ENCODE measurements around the gene FERMT3. TPM values are rescaled to one million over a fixed set of nuclear protein-coding genes. Genes with fewer than 3 reads are reported as not detected.
"Not testable (repeated sequence)": the region's sequence is repeated elsewhere in the genome, so short reads cannot be mapped to it uniquely, and the experiment has no call there.

FERMT3 gene
- total and polyA plus RNA-seq, 12 donors: 2.3 to 30.8 (median 6.8) TPM

DNA sequence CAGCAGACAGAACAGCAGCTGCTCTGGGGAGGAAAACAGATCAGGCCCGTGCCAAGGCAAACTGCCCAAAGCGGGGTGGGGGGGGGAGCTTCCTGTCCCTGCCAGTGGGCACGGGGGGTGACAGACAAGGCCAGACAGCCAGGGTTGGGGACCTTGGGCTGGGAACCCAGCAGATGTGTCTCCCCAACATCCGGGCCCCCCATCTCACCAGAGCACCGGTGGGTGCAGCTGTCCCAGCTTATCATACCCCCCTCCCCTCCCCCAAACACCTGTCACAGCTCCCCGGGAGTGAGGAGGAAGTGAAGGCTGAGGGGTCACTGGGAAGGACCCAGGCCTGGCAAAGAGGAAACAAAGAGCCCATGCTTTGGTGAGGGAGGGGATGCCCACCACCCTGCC is 38.9 kb downstream of the FERMT3 start:
- intact Hi-C loops (cut with DNase I): loop anchor here in 1 of 10 donors (5.0 kb wide), 1 partner anchor 57 kb away; the partner anchor contains the start of gene CATSPERZ
- ATAC-seq: no peak
- TF ChIP-seq, protein P1, sequence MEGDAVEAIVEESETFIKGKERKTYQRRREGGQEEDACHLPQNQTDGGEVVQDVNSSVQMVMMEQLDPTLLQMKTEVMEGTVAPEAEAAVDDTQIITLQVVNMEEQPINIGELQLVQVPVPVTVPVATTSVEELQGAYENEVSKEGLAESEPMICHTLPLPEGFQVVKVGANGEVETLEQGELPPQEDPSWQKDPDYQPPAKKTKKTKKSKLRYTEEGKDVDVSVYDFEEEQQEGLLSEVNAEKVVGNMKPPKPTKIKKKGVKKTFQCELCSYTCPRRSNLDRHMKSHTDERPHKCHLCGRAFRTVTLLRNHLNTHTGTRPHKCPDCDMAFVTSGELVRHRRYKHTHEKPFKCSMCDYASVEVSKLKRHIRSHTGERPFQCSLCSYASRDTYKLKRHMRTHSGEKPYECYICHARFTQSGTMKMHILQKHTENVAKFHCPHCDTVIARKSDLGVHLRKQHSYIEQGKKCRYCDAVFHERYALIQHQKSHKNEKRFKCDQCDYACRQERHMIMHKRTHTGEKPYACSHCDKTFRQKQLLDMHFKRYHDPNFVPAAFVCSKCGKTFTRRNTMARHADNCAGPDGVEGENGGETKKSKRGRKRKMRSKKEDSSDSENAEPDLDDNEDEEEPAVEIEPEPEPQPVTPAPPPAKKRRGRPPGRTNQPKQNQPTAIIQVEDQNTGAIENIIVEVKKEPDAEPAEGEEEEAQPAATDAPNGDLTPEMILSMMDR (IDR thresholded peaks at IDR 0.05): no peak
- Histone ChIP-seq H3K27ac (peak overlapping the region in 9 of 10 donors; percentile 80 to 96 (median 84)), H3K4me3 (peak overlapping the region; percentile 44 to 89 (median 70)), H3K9me3 (no peaks in the 10 kb centered on the region), H3K27me3 (no peaks in the 10 kb centered on the region), H3K4me1 (peaks cover 17 to 50% (median 41%) of the 10 kb centered on the region in 9 donors), H3K36me3 (peaks cover 0 to 20% (median 0%) of the 10 kb centered on the region in 9 donors)
- peak; percentile 55 to 61 for DNase-seq
- 3 to 7% methylated on average over 6 of the region's 6 CpGs for WGBS, 2 donors

DNA sequence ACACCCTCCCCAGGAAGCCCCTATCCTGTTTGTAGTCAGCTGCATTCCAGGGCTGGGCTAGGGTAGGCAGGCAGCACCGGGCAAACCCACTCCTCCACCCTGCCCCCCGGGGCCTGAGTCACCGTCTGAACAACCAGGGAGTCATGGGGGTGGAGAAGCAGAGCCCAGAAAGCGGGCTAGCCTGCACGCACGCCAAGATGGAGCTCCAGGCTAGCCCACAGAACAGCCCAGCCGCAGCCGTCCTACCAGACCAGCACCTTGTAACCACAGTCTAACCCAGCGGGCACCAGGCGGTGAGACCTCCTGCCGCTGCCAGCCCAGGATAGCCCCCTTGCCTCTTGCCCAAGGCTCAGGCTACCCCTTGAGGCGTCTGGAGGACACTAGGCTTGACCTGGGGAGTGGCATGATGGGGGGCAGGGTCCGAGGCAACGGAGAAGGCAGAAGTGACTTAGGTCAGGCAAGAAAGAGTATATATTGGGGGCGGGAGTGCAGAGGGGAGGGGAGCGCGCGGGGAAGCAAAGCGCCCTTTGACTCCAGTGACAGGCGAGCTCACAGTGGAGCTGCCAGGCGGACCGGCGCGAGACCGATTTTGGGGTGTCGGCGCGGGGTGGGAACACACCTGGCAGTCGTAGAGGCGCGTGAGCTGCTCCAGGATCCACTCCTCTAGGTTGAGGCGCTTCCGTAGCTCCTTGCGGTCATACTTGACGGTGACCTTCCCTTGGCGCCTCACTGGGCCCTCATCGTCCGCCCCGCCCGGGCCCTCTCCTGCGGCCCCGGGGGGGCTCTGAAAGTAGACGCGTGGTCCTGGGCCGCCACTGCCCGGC is 39.5 kb downstream of the FERMT3 start:
- H3K36me3 ChIP-seq: peaks cover 0 to 20% (median 0%) of the 10 kb centered on the region in 9 donors
- peak in 1 of 8 donors; percentile 6 for ATAC-seq
- intact Hi-C loops (cut with DNase I): loop anchor here in 2 of 10 donors (2.0 to 5.0 kb wide), 2 partner anchors 56 to 59 kb away; partner anchors contain the start of genes CATSPERZ (in 1 of the 2) and ESRRA (in 1 of the 2)
- H3K27ac ChIP-seq: peak overlapping the region; percentile 66 to 96 (median 84)
- H3K27me3 ChIP-seq: no peaks in the 10 kb centered on the region
- peak overlapping the region; percentile 44 to 89 (median 70) for H3K4me3 ChIP-seq
- DNase-seq: peak; percentile 67
- TF ChIP-seq, protein P1 (IDR thresholded peaks at IDR 0.05): no peak
- WGBS, 2 donors: 1% methylated on average over 34 to 46 of the region's 46 CpGs
- peaks cover 16 to 54% (median 47%) of the 10 kb centered on the region in 9 donors for H3K4me1 ChIP-seq
- H3K9me3 ChIP-seq: no peaks in the 10 kb centered on the region

DNA sequence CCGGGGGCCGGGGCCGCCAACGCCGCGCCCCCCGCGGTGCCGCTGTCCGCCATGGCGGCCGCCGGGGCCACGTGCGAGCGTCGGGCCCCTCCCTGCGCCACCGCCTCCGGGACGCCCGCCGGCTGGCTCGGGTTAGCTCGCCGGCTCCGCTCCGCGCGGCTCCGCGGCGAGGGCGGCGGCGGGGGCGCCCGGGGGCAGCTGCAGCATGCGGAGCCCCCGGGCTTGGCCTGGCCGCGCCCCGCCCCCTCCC is 40.0 kb downstream of the FERMT3 start:
- Histone ChIP-seq H3K36me3 (peaks cover 0 to 20% (median 0%) of the 10 kb centered on the region in 9 donors), H3K4me1 (peaks cover 16 to 56% (median 47%) of the 10 kb centered on the region in 9 donors), H3K4me3 (peak overlapping the region; percentile 44 to 89 (median 70)), H3K27ac (peak overlapping the region in 9 of 10 donors; percentile 80 to 96 (median 84))
- not testable (repeated sequence) for DNase-seq, ATAC-seq, H3K9me3 ChIP-seq, H3K27me3 ChIP-seq
- intact Hi-C loops (cut with DNase I): loop anchor here in 2 of 10 donors (2.0 to 5.0 kb wide), 2 partner anchors 56 to 58 kb away; partner anchors contain the start of genes CATSPERZ (in 1 of the 2) and ESRRA (in 1 of the 2)
- WGBS, 2 donors: 0% methylated on average over 21 to 43 of the region's 43 CpGs

DNA sequence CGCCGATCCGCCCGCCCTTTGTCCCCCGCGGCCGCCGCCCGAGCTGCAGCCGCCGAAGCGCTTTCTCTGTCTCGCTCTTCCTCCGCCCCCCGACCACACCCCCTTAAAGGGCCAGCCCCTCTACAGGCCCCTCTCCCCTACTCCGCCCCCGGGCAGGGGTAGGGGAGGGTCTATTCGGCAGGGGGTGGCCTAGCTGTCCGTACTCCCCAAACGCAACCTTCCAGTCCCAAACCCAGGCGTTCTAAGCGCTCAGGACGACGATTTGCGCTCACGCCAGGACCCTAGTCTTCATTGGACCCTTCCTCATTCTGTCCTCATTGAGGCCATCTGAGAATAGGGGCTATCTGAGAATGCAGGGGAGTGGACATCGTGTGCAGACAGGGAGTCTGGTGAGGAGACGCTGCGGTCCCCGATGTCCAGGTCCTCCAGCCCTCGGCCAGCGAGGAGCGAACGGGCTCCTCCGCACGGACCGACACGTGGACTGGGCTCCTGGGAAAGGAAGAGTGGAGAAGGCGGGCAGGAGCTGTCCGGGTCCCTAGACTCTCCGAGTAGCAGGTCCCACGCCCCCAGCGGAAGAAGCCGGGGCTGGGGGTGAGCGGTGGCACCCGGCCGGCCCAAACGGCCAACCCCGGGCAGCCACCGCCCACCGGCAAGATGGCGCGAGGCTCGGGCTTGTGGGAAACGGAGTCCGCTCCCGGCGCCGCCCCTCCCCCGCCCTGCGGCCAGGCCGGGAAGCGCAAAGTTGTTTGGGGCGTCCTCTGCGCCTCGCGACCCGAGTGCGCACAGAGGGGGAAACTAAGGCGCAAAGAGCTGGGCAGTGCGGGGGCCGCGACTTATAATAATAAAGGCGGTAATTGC is 40.6 kb downstream of the FERMT3 start, which contains the start of gene PPP1R14B:
TSS of gene PPP1R14B (minus strand) at position 73 of the 858 bp plus-strand sequence. CDS start 270 bp downstream, outside the sequence.
- DNase-seq (peak; percentile 90 to 92), ATAC-seq (peak; percentile 65 to 81 (median 76))
- WGBS, 2 donors: 1% methylated on average over 64 to 74 of the region's 74 CpGs
- TF ChIP-seq, protein P1 (IDR thresholded peaks at IDR 0.05): peak in 5 of 9 donors; percentile 8 to 34 (median 24)
- intact Hi-C loops (cut with DNase I): loop anchor here in 2 of 10 donors (2.0 to 5.0 kb wide), 2 partner anchors 55 to 58 kb away; partner anchors contain the start of genes CATSPERZ (in 1 of the 2) and ESRRA (in 1 of the 2)
- peaks cover 14 to 57% (median 48%) of the 10 kb centered on the region in 9 donors for H3K4me1 ChIP-seq
- H3K4me3 ChIP-seq: peak within 1 kb of the TSS; percentile 44 to 90 (median 71)
- peak within 1 kb of the TSS; percentile 66 to 96 (median 92) for H3K27ac ChIP-seq
- no peaks in the 10 kb centered on the region for H3K9me3 ChIP-seq
- H3K36me3 ChIP-seq: peaks cover 0 to 20% (median 0%) of the 10 kb centered on the region in 9 donors
- no peaks in the 10 kb centered on the region for H3K27me3 ChIP-seq
